ENCODE data around the gene TPSAB1. TPM values are rescaled to one million over a fixed set of nuclear protein-coding genes. Genes with fewer than 3 reads are reported as not detected.

The TPSAB1 gene
- total and polyA plus RNA-seq, 2 donors (not counting 3 experiments of a cell fraction or from before 2014, with no cell fraction given): not detected

DNA sequence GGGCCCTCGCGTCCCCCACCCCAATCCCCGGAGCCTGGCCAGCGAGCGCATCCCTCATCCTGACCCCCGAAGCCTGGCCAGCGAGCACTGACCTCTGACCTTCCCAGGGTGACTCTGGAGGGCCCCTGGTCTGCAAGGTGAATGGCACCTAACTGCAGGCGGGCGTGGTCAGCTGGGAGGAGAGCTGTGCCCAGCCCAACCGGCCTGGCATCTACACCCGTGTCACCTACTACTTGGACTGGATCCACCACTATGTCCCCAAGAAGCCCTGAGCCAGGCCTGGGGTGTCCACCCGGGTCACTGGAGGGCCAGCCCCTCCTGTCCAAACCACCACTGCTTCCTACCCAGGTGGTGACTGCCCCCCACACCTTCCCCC lies 17.7 kb downstream of the TPSAB1 start:
- Histone ChIP-seq H3K27ac (ENCODE audit: insufficient read depth, low read depth, low read length) (no peak overlapping the region), H3K4me3 (replicated peaks in 1 of 3; ENCODE audit: insufficient read depth in 1 of 3, low read depth in 1 of 3, low read length in 3 of 3) (no peak overlapping the region), H3K36me3 (ENCODE audit: control insufficient read depth in 2 of 2, extremely low read depth in 1 of 2, insufficient read depth in 2 of 2, low read length in 2 of 2) (no peaks in the 10 kb centered on the region), H3K79me2 (ENCODE audit: control insufficient read depth, insufficient read depth, low read length) (no peaks in the 10 kb centered on the region), H3K4me2 (ENCODE audit: insufficient read depth, low read length) (no peak overlapping the region), H3K9ac (replicated peaks; ENCODE audit: extremely low read depth, insufficient read depth, low read length) (no peak overlapping the region), H3K27me3 (ENCODE audit: control insufficient read depth in 2 of 2, insufficient read depth in 2 of 2, low read length in 2 of 2) (peaks cover 21 to 25% of the 10 kb centered on the region in 2 experiments), H3K9me1 (replicated peaks; ENCODE audit: control insufficient read depth, extremely low read depth, insufficient read depth, low read length) (no peaks in the 10 kb centered on the region), H3K4me1 (ENCODE audit: control insufficient read depth, extremely low read depth, insufficient read depth, low read length) (no peaks in the 10 kb centered on the region), H4K20me1 (replicated peaks; ENCODE audit: control insufficient read depth, extremely low read depth, insufficient read depth, low read length) (no peaks in the 10 kb centered on the region), H3K9me3 (replicated peaks; ENCODE audit: control insufficient read depth, insufficient read depth, low read length) (no peaks in the 10 kb centered on the region), H2AFZ (ENCODE audit: low read depth, low read length) (no peak overlapping the region)
- CTCF ChIA-PET: no interaction called here
- dilution Hi-C loops (cut with MboI; ENCODE audit: extremely low pct_ligation_motif_present, low sequenced_read_pairs) (no loop called here), intact Hi-C loops (cut with micrococcal nuclease) (no loop called here)
- POLR2A ChIA-PET: no interaction called here
- no peak for FAIRE-seq
- TF ChIP-seq GATA2 (IDR thresholded peaks at IDR 0.05; ENCODE audit: insufficient read depth, insufficient read length, low read depth, low read length): no peak
- TF ChIP-seq, protein P1, sequence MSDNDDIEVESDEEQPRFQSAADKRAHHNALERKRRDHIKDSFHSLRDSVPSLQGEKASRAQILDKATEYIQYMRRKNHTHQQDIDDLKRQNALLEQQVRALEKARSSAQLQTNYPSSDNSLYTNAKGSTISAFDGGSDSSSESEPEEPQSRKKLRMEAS (IDR thresholded peaks at IDR 0.05; ENCODE audit: insufficient read depth, insufficient read length): no peak
- no peak for TF ChIP-seq CTCF (IDR thresholded peaks at IDR 0.05; ENCODE audit: extremely low read depth in 1 of 2, insufficient read depth in 1 of 2, low read depth in 1 of 2, low read length in 2 of 2)
- TF ChIP-seq POLR2AphosphoS5 (IDR thresholded peaks at IDR 0.05; ENCODE audit: insufficient read depth, low read depth, low read length): no peak
- no TSS peak for BruUV-seq (replicated peaks)
- no peak for DNase-seq (ENCODE audit: low read depth, low spot score)
